Heart left ventricle (tissue), 16 donors: Measurements from ENCODE around the gene SCN5A. TPM values are rescaled to one million over a fixed set of nuclear protein-coding genes. Genes with fewer than 3 reads are reported as not detected.

Source experiments
- ATAC-seq, 4 donors: fragments of 200-7000 bp; cut with Tn5 transposase; one replicate each; pipeline ENCODE4 v1.9.1; 2020 to 2022; ENCODE audit warnings: moderate library complexity in 4 of 4, mild to moderate bottlenecking in 3 of 4, moderate number of reproducible peaks in 1 of 4
- DNase-seq, 5 donors: peaks; one replicate each; pipeline ENCODE4 v3.0.0-alpha.2; 2020
- H3K27ac ChIP-seq, 12 donors: fragments of 200-600 bp; sonication (generic) in 4 of 12; one replicate each; pipeline versions ENCODE4 v1.5.0 to v1.8.0; 2016 to 2022; ENCODE audit warnings: mild to moderate bottlenecking in 2 of 12
- H3K27me3 ChIP-seq, 9 donors: fragments of 200-600 bp; sonication (generic) in 2 of 9; one replicate each; pipeline versions ENCODE4 v1.5.1 to v1.8.0; 2016 to 2022; ENCODE audit warnings: mild to moderate bottlenecking in 3 of 9
- H3K36me3 ChIP-seq, 9 donors: fragments of 200-600 bp; sonication (generic) in 2 of 9; one replicate each; pipeline versions ENCODE4 v1.5.0 to v1.8.0; 2018 to 2022; ENCODE audit warnings: mild to moderate bottlenecking in 2 of 9
- H3K4me1 ChIP-seq, 12 donors: fragments of 200-600 bp; sonication (generic) in 4 of 12; one replicate each; pipeline versions ENCODE4 v1.5.0 to v1.8.0; 2016 to 2022; ENCODE audit warnings: mild to moderate bottlenecking in 3 of 12
- H3K4me3 ChIP-seq, 12 donors: fragments of 200-600 bp; sonication (generic) in 4 of 12; one replicate each; pipeline versions ENCODE4 v1.5.0 to v1.8.0; 2017 to 2022; ENCODE audit warnings: mild to moderate bottlenecking in 9 of 12, moderate library complexity in 4 of 12
- H3K9me3 ChIP-seq, 12 donors: fragments of 200-600 bp; sonication (generic) in 4 of 12; one replicate each; pipeline versions ENCODE4 v1.5.0 to v1.8.0; 2016 to 2022; ENCODE audit warnings: mild to moderate bottlenecking in 1 of 12
- POLR2A ChIP-seq, 2 donors: fragments of 450-650 bp; IDR thresholded peaks; one replicate each; pipeline ENCODE4 v1.6.1; 2017; ENCODE audit warnings: antibody characterized with exemption in 2 of 2, mild to moderate bottlenecking in 2 of 2, moderate library complexity in 2 of 2
- WGBS, 4 donors: extraction: QIAGEN DNeasy Blood & Tissue Kit in 2 of 4; methylation state at CpG; one replicate each; pipeline versions ENCODE4 v1.1.5 to v1.1.7; 2013 to 2018; 5-methylcytosine and 5-hydroxymethylcytosine counted together
- intact Hi-C, 10 donors: fragments of 100-400 bp; cut with DNase I; formaldehyde crosslinking; loops; one replicate each; pipeline versions ENCODE4 v1.11.1 to v1.14.2; 2022
- long read RNA-seq, 3 donors: library from polyadenylated mRNA; unstranded; transcript quantifications; one replicate each; pipeline ENCODE4 v2.0.0, GENCODE V29; 2020 to 2021
- polyA plus RNA-seq, 2 donors: library from polyadenylated mRNA; stranded (reverse); fragments of 200-250 nt; gene quantifications; one replicate each; pipeline ENCODE4 v1.2.3, GENCODE V29; 2013
- total RNA-seq, 9 donors: library from RNA; depleted of rRNA in 2 of 9; stranded (reverse); fragments of >200 nt in 2 of 9; fragmentation: NEBNext Ultra II Directional in 3 of 9; extraction: Animal tissue kit (Norgen Biotek cat#: 25700) in 3 of 9; gene quantifications; one replicate each; pipeline versions ENCODE4 v1.1.0 to v1.2.4, GENCODE V29; 2016 to 2023
- TF ChIP-seq, protein P1 (sequence below), 12 donors: fragments of 200-600 bp; sonication (generic) in 4 of 12; IDR thresholded peaks; one replicate each; pipeline versions ENCODE4 v1.5.0 to v1.8.0; 2018 to 2022; ENCODE audit warnings: antibody characterized with exemption in 12 of 12, mild to moderate bottlenecking in 5 of 12
- donor health status: ischemic (EF 13 %, LVEDD 7.1; RV severe dilation, severe dysfunction).
- donor health status: healthy with polysubstance abuse.
- donor health status: DM: no; HTN: yes; CAD: no.
- donor health status: DM: no; HTN: no; CAD: no.
- donor health status: ischemic (EF 25% LVEDD 6.9; RV normal size, moderate dysfunction).
- donor health status: ischemic (EF 25% LVEDD 5.7; RV mildly dilated, moderate dysfunction).
- donor health status: healthy.
- donor health status: DM: yes; HTN: yes; CAD: no.
- donor health status: ischemic (EF 35%, LVEDD 5.7; RV mildly dilated, moderate dysfunction).
- donor health status: nonischemic (EF 11% LVEDD 7.7; RV severe dilation, severe dysfunction).
- donor health status: DM: yes; HTN: yes; CAD: no.
- donor health status: PGD.
- donor health status: ischemic (EF 29% LVEDD 5.4; RV normal size, mild dysfunction).
- donor health status: nonischemic (EF 23%, LVEDD 6.1; RV moderate dilation, normal function).

SCN5A gene
- total RNA-seq: 100 to 1,000 TPM; 133 to 242 (median 198) TPM
- 10 to 100 TPM; 88.4 to 92.5 TPM for polyA plus RNA-seq
- long read RNA-seq, donor 1, partial matches to known transcripts: 29 of 168 reads
- long read RNA-seq, donor 1, other reads (novel, unspliced or antisense): 139 of 168 reads
- long read RNA-seq, donor 2, partial matches to known transcripts: 53 of 436 reads
- long read RNA-seq, donor 2, other reads (novel, unspliced or antisense): 383 of 436 reads
- long read RNA-seq, donor 3, partial matches to known transcripts: 48 of 233 reads
- long read RNA-seq, donor 3, other reads (novel, unspliced or antisense): 185 of 233 reads

DNA sequence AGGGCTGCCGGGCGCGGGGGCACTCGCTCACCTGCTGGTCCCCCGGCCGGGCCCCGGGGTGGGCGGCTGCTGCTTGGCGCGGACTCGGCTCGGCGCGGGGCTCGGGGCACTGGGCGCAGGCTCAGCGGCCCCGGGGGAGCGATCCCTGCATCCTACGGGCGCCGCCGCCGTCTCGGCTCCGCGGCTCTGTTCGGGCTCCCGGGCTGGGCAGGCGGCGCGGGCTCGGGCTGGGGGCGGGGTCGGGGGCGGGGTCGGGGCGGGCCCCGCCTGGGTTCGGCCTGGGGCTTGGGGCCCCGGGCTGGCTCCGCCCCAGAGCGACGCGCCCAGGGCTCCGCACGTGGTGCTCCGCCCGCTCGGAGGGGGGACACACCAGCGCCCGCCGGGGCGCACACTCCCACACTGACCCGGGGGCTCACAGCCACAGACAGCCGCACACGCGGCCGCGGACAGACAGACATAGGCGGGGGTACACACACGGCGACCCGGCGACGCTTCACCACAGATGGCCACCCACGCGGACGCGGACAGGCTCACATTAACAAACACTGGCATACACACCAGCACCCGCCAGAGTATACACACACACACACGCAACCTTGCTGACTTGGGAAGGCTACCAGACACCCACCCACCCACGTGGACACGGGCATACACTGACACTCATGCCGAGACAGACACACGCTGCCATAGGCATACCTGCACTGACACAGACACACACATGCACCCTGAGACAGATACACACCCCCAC, at the start of gene SCN5A:
TSS of gene SCN5A (minus strand) at position 188 of the 748 bp plus-strand sequence. CDS start 16,380 bp downstream, outside the sequence.
- Histone ChIP-seq H3K27me3 (peaks cover 0 to 42% (median 12%) of the 10 kb centered on the region in 9 donors), H3K4me1 (peaks cover 0 to 52% (median 11%) of the 10 kb centered on the region in 12 donors), H3K27ac (peak within 1 kb of the TSS; percentile 71 to 98 (median 93)), H3K4me3 (peak within 1 kb of the TSS; percentile 45 to 86 (median 68)), H3K9me3 (no peaks in the 10 kb centered on the region), H3K36me3 (no peaks in the 10 kb centered on the region)
- peak; percentile 83 to 94 for TF ChIP-seq POLR2A (IDR thresholded peaks at IDR 0.05)
- TF ChIP-seq, protein P1, sequence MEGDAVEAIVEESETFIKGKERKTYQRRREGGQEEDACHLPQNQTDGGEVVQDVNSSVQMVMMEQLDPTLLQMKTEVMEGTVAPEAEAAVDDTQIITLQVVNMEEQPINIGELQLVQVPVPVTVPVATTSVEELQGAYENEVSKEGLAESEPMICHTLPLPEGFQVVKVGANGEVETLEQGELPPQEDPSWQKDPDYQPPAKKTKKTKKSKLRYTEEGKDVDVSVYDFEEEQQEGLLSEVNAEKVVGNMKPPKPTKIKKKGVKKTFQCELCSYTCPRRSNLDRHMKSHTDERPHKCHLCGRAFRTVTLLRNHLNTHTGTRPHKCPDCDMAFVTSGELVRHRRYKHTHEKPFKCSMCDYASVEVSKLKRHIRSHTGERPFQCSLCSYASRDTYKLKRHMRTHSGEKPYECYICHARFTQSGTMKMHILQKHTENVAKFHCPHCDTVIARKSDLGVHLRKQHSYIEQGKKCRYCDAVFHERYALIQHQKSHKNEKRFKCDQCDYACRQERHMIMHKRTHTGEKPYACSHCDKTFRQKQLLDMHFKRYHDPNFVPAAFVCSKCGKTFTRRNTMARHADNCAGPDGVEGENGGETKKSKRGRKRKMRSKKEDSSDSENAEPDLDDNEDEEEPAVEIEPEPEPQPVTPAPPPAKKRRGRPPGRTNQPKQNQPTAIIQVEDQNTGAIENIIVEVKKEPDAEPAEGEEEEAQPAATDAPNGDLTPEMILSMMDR (IDR thresholded peaks at IDR 0.05): no peak
- intact Hi-C loops: loop anchor here in 9 of 10 donors (2.0 to 10.0 kb wide), 9 partner anchors 35 to 195 kb away; partner anchors contain the start of gene EXOG (in 5 of the 9)
- DNase-seq: peak; percentile 57 to 81 (median 70)
- peak; percentile 43 to 73 (median 72) for ATAC-seq
- 1 to 4% (median 2%) methylated on average over 23 to 76 of the region's 76 CpGs for WGBS, 4 donors

- ATAC-seq: peak in 2 of 4 donors; percentile 18 to 50
- WGBS, 4 donors: 58 to 76% (median 73%) methylated on average over 5 of the region's 5 CpGs
- intact Hi-C loops: no loop called here
These were observed 49.3 kb upstream of the SCN5A start for GRCh38 chr3:38698760-38699159.

GRCh38 chr3:38698061-38698460, 48.6 kb upstream of the SCN5A start:
- ATAC-seq (no peak), DNase-seq (no peak)
- Histone ChIP-seq H3K27me3 (no peaks in the 10 kb centered on the region), H3K27ac (no peak overlapping the region), H3K4me1 (peaks cover 0 to 10% (median 0%) of the 10 kb centered on the region in 12 donors), H3K9me3 (no peaks in the 10 kb centered on the region), H3K4me3 (no peak overlapping the region), H3K36me3 (no peaks in the 10 kb centered on the region)
- intact Hi-C loops: no loop called here
- WGBS, 4 donors: 95 to 97% (median 95%) methylated on average over 12 of the region's 12 CpGs
- TF ChIP-seq, protein P1 (IDR thresholded peaks at IDR 0.05): no peak

More at GRCh38 chr3:38698760-38699159, 49.3 kb upstream of the SCN5A start:
- H3K27ac ChIP-seq: no peak overlapping the region
- no peak for DNase-seq
- no peak for TF ChIP-seq POLR2A (IDR thresholded peaks at IDR 0.05)
- TF ChIP-seq, protein P1 (IDR thresholded peaks at IDR 0.05): no peak
- H3K36me3 ChIP-seq: no peaks in the 10 kb centered on the region
- H3K27me3 ChIP-seq: no peaks in the 10 kb centered on the region
- H3K4me3 ChIP-seq: no peak overlapping the region
- H3K4me1 ChIP-seq: peaks cover 0 to 10% (median 0%) of the 10 kb centered on the region in 12 donors
- H3K9me3 ChIP-seq: no peaks in the 10 kb centered on the region

GRCh38 chr3:38696034-38696433, 46.5 kb upstream of the SCN5A start:
- DNase-seq: no peak
- intact Hi-C loops: no loop called here
- H3K27me3 ChIP-seq: no peaks in the 10 kb centered on the region
- no peaks in the 10 kb centered on the region for H3K9me3 ChIP-seq
- H3K27ac ChIP-seq: no peak overlapping the region
- H3K4me3 ChIP-seq: no peak overlapping the region
- 75 to 83% (median 80%) methylated on average over 2 of the region's 2 CpGs for WGBS, 4 donors
- H3K4me1 ChIP-seq: no peaks in the 10 kb centered on the region
- no peak for ATAC-seq
- H3K36me3 ChIP-seq: no peaks in the 10 kb centered on the region
- TF ChIP-seq, protein P1 (IDR thresholded peaks at IDR 0.05): no peak
- no peak for TF ChIP-seq POLR2A (IDR thresholded peaks at IDR 0.05)
